HG02798 (cell line): ENCODE data around the gene DMD.
"Not testable (repeated sequence)": the region's sequence is repeated elsewhere in the genome, so short reads cannot be mapped to it uniquely, and the experiment has no call there.

Source experiments
- ATAC-seq: cut with Tn5 transposase; IDR thresholded peaks from one replicate; pipeline ENCODE4 v1.9.1; 2021; ENCODE audit warnings: mild to moderate bottlenecking; ENCODE audit not compliant: unreplicated experiment, poor library complexity

DMD gene

GRCh38 chrX:31423609-31424189 lies 1787.7 kb downstream of the DMD start:
- no peak for ATAC-seq

- ATAC-seq, result no peak
These were observed 1789.9 kb downstream of the DMD start for GRCh38 chrX:31421441-31421840.

GRCh38 chrX:31420711-31421151 lies 1790.6 kb downstream of the DMD start:
- no peak for ATAC-seq

DNA sequence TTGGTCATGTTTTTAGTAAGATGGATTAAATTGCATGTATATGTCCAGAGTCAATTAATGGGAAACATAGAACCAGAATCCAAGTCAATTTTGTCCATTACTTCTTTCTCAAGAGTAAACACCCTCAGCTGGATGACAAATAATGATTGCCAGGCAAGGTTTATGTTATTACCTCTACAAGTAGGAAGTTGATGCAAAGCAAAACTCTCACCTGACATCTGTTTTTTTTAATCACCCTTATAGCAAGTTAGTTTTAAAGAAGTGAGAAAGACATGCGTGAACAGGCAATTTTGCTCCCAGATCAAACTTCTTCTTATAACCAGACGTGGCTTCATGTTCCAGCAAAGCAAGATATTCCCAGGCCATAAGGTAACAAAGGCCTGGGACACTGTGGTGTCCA lies 1791.0 kb downstream of the DMD start:
- ATAC-seq, result no peak

- no peak for ATAC-seq
These were observed 1814.2 kb downstream of the DMD start for GRCh38 chrX:31397119-31397518.

GRCh38 chrX:31392513-31392912 lies 1818.8 kb downstream of the DMD start:
- ATAC-seq, result no peak

- ATAC-seq, result no peak
These were observed 1822.4 kb downstream of the DMD start for GRCh38 chrX:31388946-31389345.

DNA sequence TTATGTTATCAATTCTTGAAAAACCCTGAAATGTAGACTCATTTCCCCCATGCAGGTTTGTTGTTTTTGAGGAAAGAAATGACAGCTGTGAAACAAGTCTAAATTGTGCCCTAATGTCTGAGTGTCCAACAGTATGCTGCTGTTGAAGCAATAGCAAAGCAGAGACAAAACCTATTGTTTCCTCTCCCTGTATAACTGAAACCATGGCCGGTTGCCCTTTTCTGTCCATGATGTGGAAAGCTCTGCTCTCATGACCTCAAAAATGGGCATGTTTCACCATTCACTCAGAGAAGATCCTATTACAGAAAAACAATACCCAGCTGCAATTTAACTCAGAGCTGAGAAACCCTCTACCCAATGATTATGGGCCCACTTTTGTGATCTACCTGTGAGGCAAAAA lies 1826.9 kb downstream of the DMD start:
- no peak for ATAC-seq

GRCh38 chrX:31383991-31384390 lies 1827.4 kb downstream of the DMD start:
- ATAC-seq, result no peak

DNA sequence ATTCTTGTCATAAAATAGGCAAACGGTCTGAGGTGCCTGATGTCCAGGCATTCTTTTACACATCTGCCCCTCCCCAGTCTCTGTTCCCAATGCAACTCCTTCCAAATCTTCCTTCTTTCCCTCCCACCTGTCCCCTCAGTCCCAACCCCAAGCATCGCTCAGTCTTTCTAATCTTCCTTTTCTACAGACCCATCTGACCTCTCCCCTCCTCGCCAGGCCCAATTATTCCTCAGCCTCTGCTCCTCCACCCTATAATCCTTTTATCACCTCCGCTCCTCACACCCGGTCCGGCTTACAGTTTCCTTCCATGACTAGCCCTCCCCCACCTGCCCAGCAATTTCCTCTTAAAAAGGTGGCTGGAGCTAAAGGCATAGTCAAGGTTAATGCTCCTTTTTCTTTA lies 1832.4 kb downstream of the DMD start:
- not testable (repeated sequence) for ATAC-seq

DNA sequence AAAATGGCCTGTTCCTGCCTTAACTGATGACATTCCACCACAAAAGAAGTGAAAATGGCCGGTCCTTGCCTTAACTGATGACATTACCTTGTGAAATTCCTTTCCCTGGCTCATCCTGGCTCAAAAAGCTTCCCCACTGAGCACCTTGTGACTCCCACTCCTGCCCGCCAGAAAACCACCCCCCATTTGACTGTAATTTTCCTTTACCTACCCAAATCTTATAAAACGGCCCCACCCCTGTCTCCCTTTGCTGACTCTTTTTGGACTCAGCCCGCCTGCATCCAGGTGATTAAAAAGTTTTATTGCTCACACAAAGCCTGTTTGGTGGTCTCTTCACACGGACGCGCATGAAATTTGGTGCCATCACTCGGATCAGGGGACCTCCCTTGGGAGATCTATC lies 1833.5 kb downstream of the DMD start:
- not testable (repeated sequence) for ATAC-seq

GRCh38 chrX:31376408-31377022 lies 1834.8 kb downstream of the DMD start:
- no peak for ATAC-seq

GRCh38 chrX:31374786-31375185 lies 1836.6 kb downstream of the DMD start:
- no peak for ATAC-seq

DNA sequence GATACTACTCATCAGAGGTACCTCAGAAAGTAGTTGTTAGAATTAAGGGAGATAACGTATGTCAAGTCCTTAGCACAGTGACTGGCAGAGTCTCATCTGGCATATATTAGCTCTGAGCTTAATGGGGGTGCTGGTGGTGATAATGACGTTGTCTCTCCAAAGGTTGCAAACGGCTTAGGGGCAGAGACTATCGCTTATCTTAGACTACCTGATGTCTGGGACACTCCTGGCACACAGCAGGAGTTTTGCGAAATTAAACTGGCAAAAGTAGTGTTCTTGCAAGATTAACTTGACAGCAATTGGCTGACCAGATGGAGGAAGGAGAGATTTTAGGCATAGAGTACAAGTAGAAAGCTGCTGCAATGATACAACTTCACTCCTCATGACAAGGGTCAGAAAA lies 1839.4 kb downstream of the DMD start:
- ATAC-seq, result no peak

DNA sequence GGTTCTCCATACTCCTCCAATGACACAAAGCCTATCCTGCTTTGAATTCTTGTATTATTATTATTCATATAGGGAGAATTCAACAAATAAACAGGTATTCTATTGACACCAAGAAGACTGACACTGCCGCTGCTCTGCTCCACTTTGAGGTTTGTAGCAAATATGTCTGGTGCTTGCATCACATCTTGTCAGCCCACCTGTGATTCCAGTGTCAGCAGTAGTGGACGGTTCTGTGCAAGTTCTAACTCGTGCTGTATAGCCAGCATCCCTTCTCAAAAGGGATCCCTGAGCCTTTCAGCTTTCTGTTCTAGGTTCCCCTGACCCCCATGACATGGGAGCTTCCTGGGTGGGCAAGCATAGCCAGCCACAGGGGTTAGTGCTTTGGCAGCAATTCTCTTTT lies 1843.5 kb downstream of the DMD start:
- no peak for ATAC-seq

GRCh38 chrX:31366041-31366440 lies 1845.3 kb downstream of the DMD start:
- no peak for ATAC-seq

DNA sequence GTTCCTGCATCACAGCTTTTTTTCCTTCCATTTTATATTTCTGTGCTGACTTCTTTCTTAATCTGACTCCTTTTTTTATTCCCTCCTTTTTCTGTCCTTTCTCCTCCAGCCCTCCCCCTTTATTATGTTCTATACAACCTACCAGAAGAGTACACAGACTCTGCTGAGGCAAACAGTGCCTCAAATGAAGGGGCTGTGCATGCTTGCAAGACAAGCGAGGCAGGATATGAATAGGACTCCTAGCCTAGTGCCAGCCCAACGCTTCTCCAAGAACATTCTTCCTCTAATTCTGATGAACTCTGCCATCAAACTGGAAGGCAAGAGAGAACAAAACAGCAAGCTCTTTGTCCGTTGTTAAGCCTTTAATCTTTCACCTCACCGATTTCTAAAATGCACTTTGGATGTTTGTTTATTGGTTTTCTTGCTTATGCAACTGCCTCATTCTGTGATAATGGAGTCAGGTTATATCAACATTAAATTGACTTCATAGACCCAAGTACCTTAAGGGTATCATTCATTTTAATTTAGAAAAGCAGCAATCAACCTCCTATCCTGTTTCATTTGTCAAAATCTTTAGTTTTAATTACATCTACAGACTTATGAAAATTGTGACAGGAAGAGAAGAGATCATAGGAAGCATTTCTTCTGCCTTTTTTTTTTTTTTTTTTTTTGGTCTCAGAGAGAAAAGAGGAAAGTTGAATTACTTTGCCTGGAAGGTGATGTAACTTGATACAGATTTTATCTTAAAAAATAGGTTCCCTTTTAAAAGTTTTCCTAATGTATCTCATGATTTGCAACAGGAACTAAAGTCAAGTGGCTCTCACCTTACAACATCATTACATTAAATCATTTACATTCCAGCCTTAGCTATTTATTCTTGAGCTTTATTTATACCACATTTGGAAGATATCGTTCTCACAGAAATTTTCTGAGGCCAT lies 1854.8 kb downstream of the DMD start:
- no peak for ATAC-seq

DNA sequence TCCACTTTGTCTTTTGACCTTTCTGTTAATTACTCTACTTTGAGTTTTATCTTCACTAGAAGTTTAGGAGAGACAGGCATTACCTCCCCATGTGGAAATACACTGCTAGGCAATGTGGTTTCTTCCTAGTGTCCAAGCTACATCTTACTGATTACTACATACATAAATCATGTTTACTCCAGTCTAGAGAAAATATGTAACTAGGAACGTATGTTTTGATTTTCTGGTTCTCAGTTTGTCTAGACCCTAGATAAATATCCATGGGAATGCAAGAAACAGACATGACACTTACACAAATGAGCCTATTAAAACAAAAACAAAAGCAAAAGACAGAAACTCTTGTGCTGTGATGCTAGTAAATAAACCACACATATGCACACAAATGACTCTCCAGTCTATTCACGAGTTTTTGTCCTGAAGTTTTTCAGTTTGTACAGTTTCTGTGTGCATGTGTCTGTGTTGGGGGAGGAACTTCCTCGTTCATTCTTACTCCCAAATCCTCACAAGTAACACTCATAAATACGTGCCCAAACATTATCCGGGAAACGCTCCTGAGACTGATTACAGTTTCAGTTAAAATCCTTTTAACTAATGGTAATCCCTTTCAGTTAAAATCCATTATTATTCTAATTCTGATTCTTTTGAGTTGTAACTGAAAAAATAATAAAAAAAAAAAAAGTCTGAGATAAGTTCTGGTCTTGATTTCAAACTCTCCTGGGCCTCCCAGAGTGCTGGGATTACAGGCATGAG lies 1856.0 kb downstream of the DMD start:
- ATAC-seq, result no peak

DNA sequence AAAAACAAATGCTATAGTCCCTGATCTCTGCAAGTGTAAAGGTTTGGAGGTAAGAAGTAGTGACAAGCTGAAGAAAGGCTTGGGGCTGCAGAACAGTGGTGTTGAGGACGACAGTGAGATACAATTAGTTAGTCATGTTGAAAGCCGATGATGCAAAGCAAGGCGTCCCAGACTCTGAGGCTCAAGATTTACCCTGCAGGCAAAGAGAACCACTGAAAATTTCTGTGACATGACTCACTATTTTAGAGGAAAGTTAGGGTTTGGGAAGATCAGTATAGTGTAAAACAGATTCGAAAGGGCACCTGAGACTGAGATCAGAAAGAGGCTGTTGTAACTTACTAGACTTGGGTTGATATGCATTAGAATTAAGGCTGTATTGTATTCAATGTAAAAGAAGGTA lies 1858.3 kb downstream of the DMD start:
- ATAC-seq, result no peak

GRCh38 chrX:31350808-31351074 lies 1860.6 kb downstream of the DMD start:
- no peak for ATAC-seq

- ATAC-seq, result no peak
These were observed 1861.8 kb downstream of the DMD start for GRCh38 chrX:31349515-31349914.
